Bronchial epithelial cell (primary cell): Measurements from ENCODE around the gene RTN4R. TPM values are rescaled to one million over a fixed set of nuclear protein-coding genes. Genes with fewer than 3 reads are reported as not detected.
"Not testable (repeated sequence)": the region's sequence is repeated elsewhere in the genome, so short reads cannot be mapped to it uniquely, and the experiment has no call there.

Source experiments
- DNase-seq: peaks from one replicate; pipeline ENCODE4 v3.0.0-alpha.2; 2010; ENCODE audit warnings: low read depth
- FAIRE-seq: peaks from 2 replicates; lab custom pipeline; 2011; peaks lifted over from hg19 to GRCh38; lab: Jason Lieb, UNC
- H3K27me3 ChIP-seq: 2 replicates; pipeline ENCODE4 v1.5.1; 2011; ENCODE audit warnings: low read length; ENCODE audit not compliant: control insufficient read depth, insufficient read depth
- H3K36me3 ChIP-seq: 2 replicates; pipeline ENCODE4 v1.5.1; 2011; ENCODE audit warnings: low read length; ENCODE audit not compliant: control insufficient read depth, insufficient read depth
- H3K4me3 ChIP-seq: 2 replicates; pipeline ENCODE4 v1.5.1; 2011; ENCODE audit warnings: mild to moderate bottlenecking, low read depth, low read length, control low read depth
- total RNA-seq: library from RNA; depleted of rRNA; stranded (reverse); fragments of >200 nt; gene quantifications from 2 replicates; pipeline ENCODE4 v1.2.1, GENCODE V29; 2014
- TF ChIP-seq, protein P1 (sequence below): IDR thresholded peaks from 2 replicates; pipeline ENCODE4 v1.5.1; 2011; ENCODE audit warnings: mild to moderate bottlenecking, moderate library complexity, low read length, control low read depth, inconsistent platforms; ENCODE audit not compliant: insufficient read depth, severe bottlenecking

Gene RTN4R
- total RNA-seq, 1 donor from 2014 or later = 2.6 TPM

DNA sequence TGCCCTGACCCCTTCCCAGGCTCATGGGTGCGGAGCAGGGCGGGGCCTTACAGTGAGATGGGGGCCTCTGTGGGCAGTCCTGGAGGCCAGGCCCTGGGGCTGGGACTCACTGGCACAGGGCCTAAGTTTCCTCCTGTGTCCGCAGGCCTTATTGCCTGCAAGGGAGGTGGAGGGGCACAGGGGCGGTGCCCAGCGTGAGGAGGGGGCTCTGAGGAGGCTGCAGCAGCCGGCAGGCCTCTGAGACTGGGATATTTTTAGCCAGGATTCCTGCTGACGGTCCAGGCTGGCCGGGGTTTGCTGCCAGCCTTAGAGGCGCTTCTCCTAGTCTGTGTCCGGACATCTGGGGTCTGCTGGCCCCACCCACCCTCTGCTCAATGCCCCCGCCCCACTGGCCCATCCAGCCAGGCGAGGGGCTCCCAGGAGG lies 5.7 kb upstream of the RTN4R start:
- Histone ChIP-seq H3K36me3 (no peaks in the 10 kb centered on the region), H3K27me3 (no peaks in the 10 kb centered on the region), H3K4me3 (no peak overlapping the region)
- no peak for FAIRE-seq
- DNase-seq = no peak
- TF ChIP-seq, protein P1, sequence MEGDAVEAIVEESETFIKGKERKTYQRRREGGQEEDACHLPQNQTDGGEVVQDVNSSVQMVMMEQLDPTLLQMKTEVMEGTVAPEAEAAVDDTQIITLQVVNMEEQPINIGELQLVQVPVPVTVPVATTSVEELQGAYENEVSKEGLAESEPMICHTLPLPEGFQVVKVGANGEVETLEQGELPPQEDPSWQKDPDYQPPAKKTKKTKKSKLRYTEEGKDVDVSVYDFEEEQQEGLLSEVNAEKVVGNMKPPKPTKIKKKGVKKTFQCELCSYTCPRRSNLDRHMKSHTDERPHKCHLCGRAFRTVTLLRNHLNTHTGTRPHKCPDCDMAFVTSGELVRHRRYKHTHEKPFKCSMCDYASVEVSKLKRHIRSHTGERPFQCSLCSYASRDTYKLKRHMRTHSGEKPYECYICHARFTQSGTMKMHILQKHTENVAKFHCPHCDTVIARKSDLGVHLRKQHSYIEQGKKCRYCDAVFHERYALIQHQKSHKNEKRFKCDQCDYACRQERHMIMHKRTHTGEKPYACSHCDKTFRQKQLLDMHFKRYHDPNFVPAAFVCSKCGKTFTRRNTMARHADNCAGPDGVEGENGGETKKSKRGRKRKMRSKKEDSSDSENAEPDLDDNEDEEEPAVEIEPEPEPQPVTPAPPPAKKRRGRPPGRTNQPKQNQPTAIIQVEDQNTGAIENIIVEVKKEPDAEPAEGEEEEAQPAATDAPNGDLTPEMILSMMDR = no peak

DNA sequence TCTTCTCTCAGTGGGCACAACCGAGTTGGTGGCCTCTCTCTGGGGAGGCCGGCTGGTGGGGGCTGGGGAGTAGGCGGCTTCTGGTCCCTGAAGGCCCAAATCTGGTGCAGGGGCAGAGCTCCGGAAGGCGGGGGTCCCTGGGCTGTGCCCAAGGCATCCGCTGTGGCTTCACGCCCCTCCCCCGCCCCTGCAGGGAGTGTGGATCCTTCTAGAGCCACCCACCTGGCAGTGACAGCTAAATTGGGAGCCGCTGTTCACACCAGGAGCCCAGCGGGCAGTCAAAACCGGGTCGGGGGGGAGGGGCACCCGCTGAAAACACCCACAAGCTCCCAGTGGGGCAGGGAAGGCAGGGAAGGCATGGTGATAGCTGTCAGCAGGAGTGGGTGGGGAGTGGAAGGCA lies 4.6 kb upstream of the RTN4R start:
- H3K36me3 ChIP-seq = no peaks in the 10 kb centered on the region
- H3K4me3 ChIP-seq = no peak overlapping the region
- TF ChIP-seq, protein P1 = no peak
- H3K27me3 ChIP-seq = no peaks in the 10 kb centered on the region
- FAIRE-seq (no peak), DNase-seq (no peak)

DNA sequence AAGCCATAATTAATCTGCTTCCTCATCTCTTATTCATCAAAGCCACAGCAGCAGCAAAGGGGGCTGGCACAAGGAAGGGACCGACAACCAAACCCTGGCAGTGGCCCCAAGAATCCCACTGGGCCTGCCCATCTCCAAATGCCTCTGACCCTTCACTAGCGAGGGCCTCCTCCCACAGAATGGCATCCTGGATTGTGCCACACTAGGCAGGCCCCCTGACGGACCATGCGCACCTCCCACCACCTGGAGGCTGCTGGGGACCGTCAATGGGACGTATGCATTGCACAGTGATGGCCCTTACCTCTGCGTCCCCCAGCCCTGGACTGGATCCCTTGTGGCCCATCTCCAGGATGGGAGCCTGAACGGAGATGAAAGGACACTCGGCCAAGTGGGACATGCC lies 4.1 kb upstream of the RTN4R start:
- FAIRE-seq = no peak
- H3K27me3 ChIP-seq = no peaks in the 10 kb centered on the region

DNA sequence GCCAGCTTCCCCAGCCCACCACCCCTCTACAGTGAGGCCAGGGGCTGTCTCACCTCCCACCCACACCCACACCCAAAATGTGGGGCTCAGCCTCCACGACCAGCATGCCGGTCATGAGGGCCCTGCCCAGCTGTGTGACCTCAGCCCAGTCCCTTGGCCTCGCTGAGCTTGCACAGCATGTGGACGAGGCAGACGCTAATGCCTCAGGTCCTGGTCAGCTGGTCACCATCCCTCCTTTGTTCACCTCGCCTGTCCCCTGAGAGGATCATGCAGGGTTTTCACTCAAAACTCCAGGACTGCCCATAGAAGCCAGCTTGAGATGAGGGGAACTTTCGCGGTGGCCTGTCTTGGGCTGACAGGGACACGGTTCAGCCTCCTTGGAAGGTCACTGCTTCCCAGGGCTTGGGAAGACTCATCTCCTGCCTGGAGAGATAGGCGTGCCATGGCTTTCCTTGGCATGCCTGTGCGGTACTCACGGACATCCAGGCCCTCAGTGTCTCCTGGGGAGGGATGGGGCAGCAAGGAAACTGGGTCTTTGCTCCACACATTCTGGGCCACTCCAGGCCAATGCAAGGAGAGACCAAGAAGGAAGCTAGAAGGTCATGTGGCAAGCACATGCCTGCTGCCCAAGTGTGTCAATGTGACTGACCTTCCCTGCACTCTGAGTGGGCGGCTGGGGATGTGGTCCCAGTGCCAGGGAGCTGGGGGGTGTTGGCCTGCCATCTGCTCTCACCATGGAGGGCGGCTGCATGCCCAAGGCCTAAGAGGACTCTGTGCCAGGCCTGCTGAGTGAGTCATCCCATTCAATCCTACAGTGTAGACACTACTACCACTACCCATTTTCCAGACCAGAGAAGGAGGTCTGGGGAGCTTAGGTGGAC lies 3.2 kb upstream of the RTN4R start:
- H3K36me3 ChIP-seq = no peaks in the 10 kb centered on the region
- TF ChIP-seq, protein P1 = no peak
- no peak overlapping the region for H3K4me3 ChIP-seq
- peak; percentile 81 for FAIRE-seq
- DNase-seq = no peak
- H3K27me3 ChIP-seq = no peaks in the 10 kb centered on the region

More for the DNA sequence above, 4.1 kb upstream of the RTN4R start:
- Histone ChIP-seq H3K36me3 (no peaks in the 10 kb centered on the region), H3K4me3 (no peak overlapping the region)
- TF ChIP-seq, protein P1 = no peak
- no peak for DNase-seq

DNA sequence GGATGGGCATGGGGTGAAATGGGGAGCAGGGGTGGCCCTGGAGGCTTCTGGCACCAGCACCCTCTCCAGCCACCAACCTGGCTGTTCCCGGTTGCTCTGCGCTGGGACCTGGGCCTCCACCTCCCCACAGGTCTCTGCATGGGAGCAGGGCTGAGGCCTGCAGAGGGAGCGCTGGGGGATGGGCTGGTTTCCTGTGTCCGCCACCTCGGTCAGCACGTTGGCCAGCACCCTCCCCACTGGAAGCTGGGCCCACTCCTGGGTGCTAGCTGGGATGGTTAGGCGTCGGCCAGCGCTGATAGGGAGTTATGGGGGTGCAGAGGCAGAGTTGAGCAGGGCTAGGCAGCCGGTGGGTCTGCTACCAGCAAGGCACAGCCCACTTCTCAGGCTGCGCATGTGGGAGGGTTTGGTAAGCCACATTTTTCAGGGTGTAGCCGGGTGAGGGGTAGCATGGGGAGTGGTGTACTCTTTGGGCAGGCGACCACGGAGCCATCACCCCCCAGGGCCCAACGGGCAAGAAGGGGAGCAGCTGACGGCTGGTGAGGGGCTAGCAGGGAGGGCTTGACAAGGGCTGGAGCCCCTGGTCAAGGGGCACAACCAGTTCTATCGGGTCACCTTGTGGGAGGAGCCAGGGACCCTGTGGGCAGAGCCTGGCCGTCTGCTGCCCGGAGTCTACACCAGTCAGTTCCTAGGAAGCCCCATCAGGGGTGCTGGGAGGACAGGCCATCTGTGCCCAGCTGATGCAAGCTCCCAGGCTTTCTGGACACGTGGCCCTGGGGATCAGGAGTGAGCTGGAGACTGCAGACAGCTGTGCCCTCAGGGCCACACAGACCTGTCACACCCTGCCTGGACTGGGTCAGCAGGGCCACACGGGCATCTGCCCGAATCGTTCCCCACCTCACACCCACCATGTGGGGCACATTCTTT lies 2.3 kb upstream of the RTN4R start:
- not testable (repeated sequence) for FAIRE-seq, H3K4me3 ChIP-seq, DNase-seq, H3K27me3 ChIP-seq, H3K36me3 ChIP-seq

DNA sequence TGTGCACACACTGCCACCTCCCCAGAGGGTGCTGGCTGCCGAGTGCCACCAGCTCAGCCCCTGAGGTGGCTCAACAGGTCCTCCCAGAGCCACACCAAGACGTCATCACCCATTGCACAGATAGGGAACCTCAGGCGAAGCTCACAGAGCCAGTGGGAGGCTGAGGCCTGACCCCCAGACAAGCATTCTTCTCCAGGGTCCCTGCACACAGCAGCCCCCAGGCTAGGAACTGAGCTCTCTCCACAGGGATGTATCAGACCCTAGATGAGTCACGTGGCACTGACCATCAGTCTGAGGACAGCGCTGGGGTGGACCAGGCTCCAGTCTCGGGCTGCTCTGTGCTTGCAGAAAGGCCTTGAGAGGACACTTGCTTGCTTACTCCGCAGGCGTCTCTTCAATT lies 1.6 kb upstream of the RTN4R start:
- not testable (repeated sequence) for FAIRE-seq, H3K4me3 ChIP-seq, H3K27me3 ChIP-seq, H3K36me3 ChIP-seq, DNase-seq

DNA sequence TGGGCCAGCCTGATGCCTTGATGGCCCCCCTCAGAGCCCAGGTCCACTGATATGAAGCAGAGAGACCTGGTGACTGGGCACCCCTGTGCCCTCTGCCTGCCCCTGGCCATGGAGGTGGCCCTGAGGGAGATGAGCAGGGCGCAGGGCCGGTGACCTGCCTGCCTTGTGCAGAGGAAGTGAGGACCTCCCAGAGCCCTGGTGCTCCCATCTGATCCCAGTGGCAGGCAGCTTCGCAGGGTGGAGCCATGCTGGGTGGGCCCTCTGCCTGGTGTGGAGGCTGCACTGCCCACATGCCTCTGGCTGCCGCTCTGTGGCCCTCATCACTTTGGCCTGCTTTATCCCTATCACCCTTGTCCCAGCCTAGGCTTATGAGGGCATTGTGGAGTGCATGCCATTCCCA lies 1.1 kb upstream of the RTN4R start:
- not testable (repeated sequence) for DNase-seq, FAIRE-seq, H3K36me3 ChIP-seq, H3K4me3 ChIP-seq, H3K27me3 ChIP-seq
